Calu3 (cell line): ENCODE results near the gene NSD1. TPM values are rescaled to one million over a fixed set of nuclear protein-coding genes. Genes with fewer than 3 reads are reported as not detected.

Experiments used
- BruUV-seq: library from RNA; stranded (reverse); fragments of 400-500 nt; replicated peaks from 2 replicates; lab custom pipeline; 2021; lab: Mats Ljungman, UMichigan
- CTCF ChIA-PET: fragments of 300-600 bp; sonication (Branson Sonifier 250); formaldehyde crosslinking; loops from one replicate; lab custom pipeline; 2022; ENCODE audit warnings: antibody characterized with exemption; lab: Charles Lee
- DNase-seq: peaks from one replicate; pipeline ENCODE4 v3.0.0; 2022
- H3K27ac Mint-ChIP-seq: one replicate; pipeline ENCODE4 v1.8.0; 2022; ENCODE audit warnings: mixed read lengths; ENCODE audit not compliant: unreplicated experiment
- H3K27me3 Mint-ChIP-seq: one replicate; pipeline ENCODE4 v1.8.0; 2022; ENCODE audit warnings: mixed read lengths; ENCODE audit not compliant: unreplicated experiment
- H3K36me3 Mint-ChIP-seq: one replicate; pipeline ENCODE4 v1.8.0; 2022; ENCODE audit warnings: mild to moderate bottlenecking, moderate library complexity, mixed read lengths; ENCODE audit not compliant: insufficient read depth, unreplicated experiment
- H3K4me1 Mint-ChIP-seq: one replicate; pipeline ENCODE4 v1.8.0; 2022; ENCODE audit warnings: mild to moderate bottlenecking, low read depth, mixed read lengths; ENCODE audit not compliant: unreplicated experiment
- H3K4me3 Mint-ChIP-seq: one replicate; pipeline ENCODE4 v1.8.0; 2022; ENCODE audit warnings: mild to moderate bottlenecking, low read depth, moderate library complexity, mixed read lengths; ENCODE audit not compliant: unreplicated experiment
- H3K9me3 Mint-ChIP-seq: one replicate; pipeline ENCODE4 v1.8.0; 2022; ENCODE audit warnings: low read depth, mixed read lengths; ENCODE audit not compliant: unreplicated experiment
- intact Hi-C: fragments of 100-400 bp; cut with micrococcal nuclease; formaldehyde crosslinking; loops from one replicate; pipeline ENCODE4 v1.10.0; 2022; ENCODE audit not compliant: unreplicated experiment
- total RNA-seq: library from RNA; stranded (reverse); gene quantifications from 2 replicates; pipeline ENCODE4 v1.2.3, GENCODE V29; 2022
- TF ChIP-seq, protein P1 (sequence below): fragments of 200-600 bp; IDR thresholded peaks from one replicate; pipeline ENCODE4 v1.8.0; 2022; ENCODE audit warnings: antibody characterized with exemption; ENCODE audit not compliant: unreplicated experiment

The NSD1 gene
- total RNA-seq, 1 experiment from 2014 or later = 61.4 TPM

GRCh38 chr5:177109810-177110209, 23.8 kb upstream of the NSD1 start:
- BruUV-seq = no TSS peak
- TF ChIP-seq, protein P1, sequence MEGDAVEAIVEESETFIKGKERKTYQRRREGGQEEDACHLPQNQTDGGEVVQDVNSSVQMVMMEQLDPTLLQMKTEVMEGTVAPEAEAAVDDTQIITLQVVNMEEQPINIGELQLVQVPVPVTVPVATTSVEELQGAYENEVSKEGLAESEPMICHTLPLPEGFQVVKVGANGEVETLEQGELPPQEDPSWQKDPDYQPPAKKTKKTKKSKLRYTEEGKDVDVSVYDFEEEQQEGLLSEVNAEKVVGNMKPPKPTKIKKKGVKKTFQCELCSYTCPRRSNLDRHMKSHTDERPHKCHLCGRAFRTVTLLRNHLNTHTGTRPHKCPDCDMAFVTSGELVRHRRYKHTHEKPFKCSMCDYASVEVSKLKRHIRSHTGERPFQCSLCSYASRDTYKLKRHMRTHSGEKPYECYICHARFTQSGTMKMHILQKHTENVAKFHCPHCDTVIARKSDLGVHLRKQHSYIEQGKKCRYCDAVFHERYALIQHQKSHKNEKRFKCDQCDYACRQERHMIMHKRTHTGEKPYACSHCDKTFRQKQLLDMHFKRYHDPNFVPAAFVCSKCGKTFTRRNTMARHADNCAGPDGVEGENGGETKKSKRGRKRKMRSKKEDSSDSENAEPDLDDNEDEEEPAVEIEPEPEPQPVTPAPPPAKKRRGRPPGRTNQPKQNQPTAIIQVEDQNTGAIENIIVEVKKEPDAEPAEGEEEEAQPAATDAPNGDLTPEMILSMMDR = no peak
- no peaks in the 10 kb centered on the region for H3K27me3 Mint-ChIP-seq
- H3K27ac Mint-ChIP-seq = peak overlapping the region; percentile 6
- CTCF ChIA-PET = interaction anchor here (4.7 kb wide), 1 partner anchor 23 kb away, joined by 73 read pairs; the partner anchor contains the start of gene FGFR4
- no peak overlapping the region for H3K4me3 Mint-ChIP-seq
- H3K4me1 Mint-ChIP-seq = peaks cover 20% of the 10 kb centered on the region
- H3K36me3 Mint-ChIP-seq = peaks cover 6% of the 10 kb centered on the region
- H3K9me3 Mint-ChIP-seq = no peaks in the 10 kb centered on the region
- intact Hi-C loops = loop anchor here (5.0 to 10.0 kb wide), 2 partner anchors 192 to 345 kb away; partner anchors contain the start of genes PRELID1 and RAB24
- no peak for DNase-seq

- CTCF ChIA-PET = interaction anchor here (0.6 to 4.7 kb wide), 14 partner anchors 14 to 452 kb away, joined by 3 to 73 read pairs (median 5); partner anchors contain the start of gene FGFR4
- peaks cover 20% of the 10 kb centered on the region for H3K4me1 Mint-ChIP-seq
- TF ChIP-seq, protein P1 = peak; percentile 98
- H3K4me3 Mint-ChIP-seq = peak overlapping the region; percentile 51
- peaks cover 6% of the 10 kb centered on the region for H3K36me3 Mint-ChIP-seq
- peak overlapping the region; percentile 73 for H3K27ac Mint-ChIP-seq
- intact Hi-C loops = loop anchor here (1.0 to 10.0 kb wide), 4 partner anchors 40 to 451 kb away; partner anchors contain the start of genes PRELID1 and RAB24
- no TSS peak for BruUV-seq
- H3K9me3 Mint-ChIP-seq = no peaks in the 10 kb centered on the region
- DNase-seq = peak; percentile 85
- no peaks in the 10 kb centered on the region for H3K27me3 Mint-ChIP-seq
These were observed 21.7 kb upstream of the NSD1 start for GRCh38 chr5:177111720-177112394.

DNA sequence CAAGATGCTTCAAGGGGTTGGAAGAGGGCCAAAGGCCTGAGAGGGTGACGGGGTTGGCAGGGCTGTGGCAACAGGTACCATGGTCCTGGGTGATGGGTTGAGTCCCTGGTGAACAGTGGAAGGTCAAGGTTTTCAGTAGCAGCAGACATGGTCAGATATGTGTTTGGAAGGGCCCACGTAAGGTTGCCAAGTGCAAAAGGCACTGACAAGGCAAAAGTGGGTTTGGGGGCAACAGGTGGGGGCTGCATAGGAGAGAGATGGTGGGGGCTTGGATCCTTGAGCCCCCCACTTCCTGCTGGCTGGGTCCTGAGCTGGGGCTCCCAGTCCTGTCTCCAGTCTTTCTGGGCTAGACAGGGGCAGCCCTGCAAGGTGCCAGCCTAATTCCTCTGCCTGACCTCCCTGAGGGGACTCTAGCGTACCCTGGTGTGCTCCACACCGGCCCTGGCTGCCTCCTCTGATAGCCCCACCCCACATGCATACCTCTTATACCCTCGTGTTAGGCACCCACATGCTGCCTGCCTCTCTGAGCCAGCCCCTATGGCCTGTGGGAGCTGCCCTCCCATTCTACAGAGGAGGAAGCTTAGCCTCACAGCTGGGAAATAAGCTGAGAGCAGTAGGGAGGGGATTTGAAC, 20.9 kb upstream of the NSD1 start:
- Mint-ChIP-seq H3K27me3 (no peaks in the 10 kb centered on the region), H3K36me3 (peaks cover 6% of the 10 kb centered on the region), H3K4me3 (no peak overlapping the region), H3K4me1 (peaks cover 20% of the 10 kb centered on the region), H3K27ac (no peak overlapping the region), H3K9me3 (no peaks in the 10 kb centered on the region)
- intact Hi-C loops = loop anchor here (2.0 to 10.0 kb wide), 3 partner anchors 190 to 452 kb away; partner anchors contain the start of genes PRELID1 and RAB24
- TF ChIP-seq, protein P1 = no peak
- BruUV-seq = no TSS peak
- CTCF ChIA-PET = interaction anchor here (0.6 to 4.7 kb wide), 15 partner anchors 23 to 453 kb away, joined by 3 to 73 read pairs (median 5); partner anchors contain the start of gene FGFR4
- no peak for DNase-seq

- BruUV-seq = no TSS peak
- CTCF ChIA-PET = interaction anchor here (0.5 to 4.7 kb wide), 10 partner anchors 10 to 453 kb away, joined by 3 to 73 read pairs (median 5); partner anchors contain the start of gene FGFR4
- intact Hi-C loops = loop anchor here (1.0 to 10.0 kb wide), 4 partner anchors 189 to 453 kb away; partner anchors contain the start of genes PRELID1 and RAB24
- H3K4me3 Mint-ChIP-seq = no peak overlapping the region
- DNase-seq = peak; percentile 85
- TF ChIP-seq, protein P1 = peak; percentile 98
- H3K36me3 Mint-ChIP-seq = peaks cover 6% of the 10 kb centered on the region
- no peaks in the 10 kb centered on the region for H3K9me3 Mint-ChIP-seq
- H3K27me3 Mint-ChIP-seq = no peaks in the 10 kb centered on the region
- peaks cover 20% of the 10 kb centered on the region for H3K4me1 Mint-ChIP-seq
- H3K27ac Mint-ChIP-seq = no peak overlapping the region
These were observed 19.8 kb upstream of the NSD1 start for GRCh38 chr5:177113566-177114424.
